ENCODE data around the gene RASAL1. TPM values are rescaled to one million over a fixed set of nuclear protein-coding genes. Genes with fewer than 3 reads are reported as not detected.

Gene RASAL1
- polyA plus RNA-seq, 1 donor (not counting 4 experiments of a cell fraction or from before 2014, with no cell fraction given), result 0.05 TPM

- FAIRE-seq (no peak), DNase-seq (ENCODE audit: low read depth, low spot score) (no peak)
- no peak overlapping the region for H3K9ac ChIP-seq (ENCODE audit: control insufficient read depth, extremely low read depth, insufficient read depth, low read length)
- TF ChIP-seq CTCF (optimal IDR thresholded peaks at IDR 0.05 in 1 of 3, IDR thresholded peaks at IDR 0.05 in 1 of 3, conservative IDR thresholded peaks at IDR 0.05 in 1 of 3; ENCODE audit: extremely low read depth in 1 of 3, insufficient read depth in 2 of 3, low read length in 3 of 3), result no peak
- no peak for TF ChIP-seq EZH2 (IDR thresholded peaks at IDR 0.05; ENCODE audit: low read length)
- no peaks in the 10 kb centered on the region for H3K36me3 ChIP-seq (ENCODE audit: control insufficient read depth in 2 of 2, extremely low read depth in 1 of 2, insufficient read depth in 2 of 2, low read length in 2 of 2)
- H3K4me3 ChIP-seq (ENCODE audit: control insufficient read depth in 2 of 3, extremely low read depth in 1 of 3, insufficient read depth in 2 of 3, low read depth in 1 of 3, low read length in 3 of 3), result no peak overlapping the region
- H2AFZ ChIP-seq (ENCODE audit: control insufficient read depth, low read length), result no peak overlapping the region
- peaks cover 17% of the 10 kb centered on the region for H3K27me3 ChIP-seq (ENCODE audit: control insufficient read depth, extremely low read depth, insufficient read depth, low read length)
- H3K9me3 ChIP-seq (ENCODE audit: control insufficient read depth, low read depth, low read length), result no peaks in the 10 kb centered on the region
- H3K79me2 ChIP-seq (ENCODE audit: control insufficient read depth, insufficient read depth, low read length), result no peaks in the 10 kb centered on the region
- H3K4me2 ChIP-seq (ENCODE audit: control insufficient read depth, extremely low read depth, insufficient read depth, low read depth, low read length), result no peak overlapping the region
- H3K4me1 ChIP-seq (ENCODE audit: control insufficient read depth, extremely low read depth, insufficient read depth, low read length), result no peaks in the 10 kb centered on the region
- H3K9me1 ChIP-seq (ENCODE audit: control insufficient read depth, extremely low read depth, insufficient read depth, low read length), result no peaks in the 10 kb centered on the region
- H3K27ac ChIP-seq (ENCODE audit: control insufficient read depth, insufficient read depth, low read length), result no peak overlapping the region
- H4K20me1 ChIP-seq (ENCODE audit: control insufficient read depth, extremely low read depth, insufficient read depth, low read length), result no peaks in the 10 kb centered on the region
- dilution Hi-C loops (cut with MboI; ENCODE audit: extremely low pct_ligation_motif_present, low sequenced_read_pairs), result no loop called here
These were observed 26.2 kb downstream of the RASAL1 start for GRCh38 chr12:113109360-113109759.

- H3K4me3 ChIP-seq (ENCODE audit: control insufficient read depth in 2 of 3, extremely low read depth in 1 of 3, insufficient read depth in 2 of 3, low read depth in 1 of 3, low read length in 3 of 3), result no peak overlapping the region
- dilution Hi-C loops (cut with MboI; ENCODE audit: extremely low pct_ligation_motif_present, low sequenced_read_pairs), result no loop called here
- H3K9ac ChIP-seq (ENCODE audit: control insufficient read depth, extremely low read depth, insufficient read depth, low read length), result no peak overlapping the region
- H3K27ac ChIP-seq (ENCODE audit: control insufficient read depth, insufficient read depth, low read length), result no peak overlapping the region
- H3K36me3 ChIP-seq (ENCODE audit: control insufficient read depth in 2 of 2, extremely low read depth in 1 of 2, insufficient read depth in 2 of 2, low read length in 2 of 2), result no peaks in the 10 kb centered on the region
- H4K20me1 ChIP-seq (ENCODE audit: control insufficient read depth, extremely low read depth, insufficient read depth, low read length), result no peaks in the 10 kb centered on the region
- H2AFZ ChIP-seq (ENCODE audit: control insufficient read depth, low read length), result no peak overlapping the region
- peaks cover 17% of the 10 kb centered on the region for H3K27me3 ChIP-seq (ENCODE audit: control insufficient read depth, extremely low read depth, insufficient read depth, low read length)
- no peaks in the 10 kb centered on the region for H3K9me3 ChIP-seq (ENCODE audit: control insufficient read depth, low read depth, low read length)
- H3K79me2 ChIP-seq (ENCODE audit: control insufficient read depth, insufficient read depth, low read length), result no peaks in the 10 kb centered on the region
- DNase-seq (ENCODE audit: low read depth, low spot score) (no peak), FAIRE-seq (no peak)
- TF ChIP-seq CTCF (optimal IDR thresholded peaks at IDR 0.05 in 1 of 3, IDR thresholded peaks at IDR 0.05 in 1 of 3, conservative IDR thresholded peaks at IDR 0.05 in 1 of 3; ENCODE audit: extremely low read depth in 1 of 3, insufficient read depth in 2 of 3, low read length in 3 of 3), result no peak
- no peak for TF ChIP-seq EZH2 (IDR thresholded peaks at IDR 0.05; ENCODE audit: low read length)
- no peaks in the 10 kb centered on the region for H3K9me1 ChIP-seq (ENCODE audit: control insufficient read depth, extremely low read depth, insufficient read depth, low read length)
- no peaks in the 10 kb centered on the region for H3K4me1 ChIP-seq (ENCODE audit: control insufficient read depth, extremely low read depth, insufficient read depth, low read length)
- H3K4me2 ChIP-seq (ENCODE audit: control insufficient read depth, extremely low read depth, insufficient read depth, low read depth, low read length), result no peak overlapping the region
These were observed 27.3 kb downstream of the RASAL1 start for GRCh38 chr12:113108308-113108707.

Data from keratinocyte (primary cell).